ENCODE results near the gene ZMYM4.
A peak's percentile ranks its signal among the peaks of the same experiment; 100 is the strongest.

Gene ZMYM4

GRCh38 chr1:35266306-35266705 is 2.2 kb upstream of the ZMYM4 start:
- Histone ChIP-seq H3K9me3 (no peaks in the 10 kb centered on the region), H3K4me3 (no peak overlapping the region), H3K36me3 (no peaks in the 10 kb centered on the region), H3K27ac (no peak overlapping the region), H3K4me1 (peaks cover 0 to 36% (median 9%) of the 10 kb centered on the region in 4 donors), H3K27me3 (no peaks in the 10 kb centered on the region)
- no peak for TF ChIP-seq CTCF (IDR thresholded peaks at IDR 0.05)
- intact Hi-C loops (cut with DNase I; ENCODE audit: low total_unique reads), result no loop called here
- DNase-seq, result no peak

- intact Hi-C loops (cut with DNase I; ENCODE audit: low total_unique reads), result loop anchor here (2.0 kb wide), 1 partner anchor 77 kb away; the partner anchor contains the start of gene SFPQ
- Histone ChIP-seq H3K4me3 (peak overlapping the region; percentile 77 to 83), H3K4me1 (peaks cover 0 to 36% (median 9%) of the 10 kb centered on the region in 4 donors), H3K27me3 (no peaks in the 10 kb centered on the region), H3K9me3 (no peaks in the 10 kb centered on the region), H3K27ac (peak overlapping the region; percentile 78 to 88), H3K36me3 (no peaks in the 10 kb centered on the region)
- no peak for DNase-seq
- no peak for TF ChIP-seq CTCF (IDR thresholded peaks at IDR 0.05)
Measured at GRCh38 chr1:35269201-35269988, 886 bp downstream of the ZMYM4 start.

- no peak for DNase-seq
- no peak for TF ChIP-seq CTCF (IDR thresholded peaks at IDR 0.05)
- Histone ChIP-seq H3K27me3 (no peaks in the 10 kb centered on the region), H3K27ac (peak overlapping the region in 1 of 2 donors; percentile 78), H3K36me3 (no peaks in the 10 kb centered on the region), H3K9me3 (no peaks in the 10 kb centered on the region), H3K4me3 (peak overlapping the region; percentile 77 to 83), H3K4me1 (peaks cover 0 to 31% (median 6%) of the 10 kb centered on the region in 4 donors)
- intact Hi-C loops (cut with DNase I; ENCODE audit: low total_unique reads), result loop anchor here (2.0 kb wide), 1 partner anchor 77 kb away; the partner anchor contains the start of gene SFPQ
Measured at GRCh38 chr1:35269989-35270289, 1.4 kb downstream of the ZMYM4 start.

- DNase-seq, result no peak
- no peak for TF ChIP-seq CTCF (IDR thresholded peaks at IDR 0.05)
- intact Hi-C loops (cut with DNase I; ENCODE audit: low total_unique reads), result no loop called here
- H3K27me3 ChIP-seq, result no peaks in the 10 kb centered on the region
- H3K4me1 ChIP-seq, result peaks cover 0 to 24% (median 2%) of the 10 kb centered on the region in 4 donors
- no peaks in the 10 kb centered on the region for H3K36me3 ChIP-seq
- H3K27ac ChIP-seq, result no peak overlapping the region
- H3K9me3 ChIP-seq, result no peaks in the 10 kb centered on the region
- H3K4me3 ChIP-seq, result no peak overlapping the region
Measured at GRCh38 chr1:35270836-35271235, 2.3 kb downstream of the ZMYM4 start.

GRCh38 chr1:35274197-35274596 is 5.7 kb downstream of the ZMYM4 start:
- TF ChIP-seq CTCF (IDR thresholded peaks at IDR 0.05), result no peak
- H3K9me3 ChIP-seq, result no peaks in the 10 kb centered on the region
- no peak overlapping the region for H3K4me3 ChIP-seq
- H3K4me1 ChIP-seq, result peaks cover 0 to 20% (median 4%) of the 10 kb centered on the region in 4 donors
- intact Hi-C loops (cut with DNase I; ENCODE audit: low total_unique reads), result no loop called here
- no peak overlapping the region for H3K27ac ChIP-seq
- H3K36me3 ChIP-seq, result peaks cover 0 to 6% (median 0%) of the 10 kb centered on the region in 3 donors
- H3K27me3 ChIP-seq, result no peaks in the 10 kb centered on the region
- DNase-seq, result no peak

Measured in tibial artery (tissue), 4 donors.